GM21528 (cell line): ENCODE measurements around the gene MRPL27.

Experiments used
- ATAC-seq: cut with Tn5 transposase; IDR thresholded peaks from one replicate; pipeline ENCODE4 v1.9.1; 2021; ENCODE audit warnings: mild to moderate bottlenecking, moderate library complexity; ENCODE audit not compliant: unreplicated experiment, low FRiP score

The MRPL27 gene

DNA sequence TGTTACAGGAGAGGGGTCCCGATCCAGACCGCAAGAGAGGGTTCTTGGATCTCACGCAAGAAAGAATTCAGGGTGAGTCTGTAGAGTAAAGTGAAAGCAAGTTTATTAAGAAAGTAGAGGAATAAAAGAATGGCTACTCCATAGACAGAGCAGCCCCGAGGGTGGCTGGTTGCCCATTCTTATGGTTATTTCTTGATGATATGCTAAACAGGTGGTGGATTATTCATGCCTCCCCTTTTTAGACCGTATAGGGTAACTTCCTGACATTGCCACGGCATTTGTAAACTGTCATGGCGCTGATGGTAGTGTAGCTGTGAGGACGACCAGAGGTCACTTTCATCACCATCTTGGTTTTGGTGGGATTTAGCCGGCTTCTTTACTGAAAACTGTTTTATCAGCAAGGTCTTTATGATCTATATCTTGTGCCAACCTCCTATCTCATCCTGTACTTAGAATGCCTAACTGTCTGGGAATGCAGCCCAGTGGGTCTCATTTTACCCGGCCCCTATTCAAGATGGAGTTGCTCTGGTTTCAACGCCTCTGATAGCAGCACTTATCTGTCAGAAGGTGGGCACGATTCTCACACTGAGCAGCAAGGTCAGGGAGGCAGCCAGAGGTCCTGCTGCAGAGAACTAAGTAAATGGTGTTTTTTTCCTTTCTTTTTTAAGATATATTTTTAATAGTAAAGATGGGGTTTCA, 53.5 kb downstream of the MRPL27 start:
- ATAC-seq, result no peak

- ATAC-seq, result no peak
Measured at GRCh38 chr17:50318501-50319285, 54.3 kb downstream of the MRPL27 start.
